ENCODE data around the gene NEK7.

Gene NEK7

DNA sequence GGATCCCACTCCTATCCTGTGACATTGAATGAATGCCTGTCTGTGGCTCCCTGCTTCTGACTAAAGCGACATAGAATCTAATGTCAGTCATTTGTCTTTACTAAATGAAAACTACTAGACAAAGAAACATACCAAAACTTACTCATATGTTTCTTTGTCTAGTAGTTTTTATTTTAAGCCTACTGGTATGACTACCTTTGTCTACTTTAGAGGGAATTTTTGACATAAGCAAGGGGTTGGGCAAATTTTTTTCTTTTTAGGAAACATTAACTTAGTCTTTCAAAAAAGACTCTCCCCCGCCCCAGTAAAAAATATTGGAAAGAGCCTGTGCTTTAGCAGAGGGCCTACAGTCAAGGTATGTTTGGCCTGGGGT, 4.9 kb downstream of the NEK7 start:
- no peak for TF ChIP-seq CTCF (IDR thresholded peaks at IDR 0.05; ENCODE audit: extremely low read depth, missing control alignments)
- no peak for DNase-seq (ENCODE audit: low spot score)

- peak; percentile 44 for DNase-seq (ENCODE audit: low spot score)
- TF ChIP-seq CTCF (IDR thresholded peaks at IDR 0.05; ENCODE audit: extremely low read depth, missing control alignments): no peak
These were observed 5.4 kb downstream of the NEK7 start for GRCh38 chr1:198162091-198162767.

DNA sequence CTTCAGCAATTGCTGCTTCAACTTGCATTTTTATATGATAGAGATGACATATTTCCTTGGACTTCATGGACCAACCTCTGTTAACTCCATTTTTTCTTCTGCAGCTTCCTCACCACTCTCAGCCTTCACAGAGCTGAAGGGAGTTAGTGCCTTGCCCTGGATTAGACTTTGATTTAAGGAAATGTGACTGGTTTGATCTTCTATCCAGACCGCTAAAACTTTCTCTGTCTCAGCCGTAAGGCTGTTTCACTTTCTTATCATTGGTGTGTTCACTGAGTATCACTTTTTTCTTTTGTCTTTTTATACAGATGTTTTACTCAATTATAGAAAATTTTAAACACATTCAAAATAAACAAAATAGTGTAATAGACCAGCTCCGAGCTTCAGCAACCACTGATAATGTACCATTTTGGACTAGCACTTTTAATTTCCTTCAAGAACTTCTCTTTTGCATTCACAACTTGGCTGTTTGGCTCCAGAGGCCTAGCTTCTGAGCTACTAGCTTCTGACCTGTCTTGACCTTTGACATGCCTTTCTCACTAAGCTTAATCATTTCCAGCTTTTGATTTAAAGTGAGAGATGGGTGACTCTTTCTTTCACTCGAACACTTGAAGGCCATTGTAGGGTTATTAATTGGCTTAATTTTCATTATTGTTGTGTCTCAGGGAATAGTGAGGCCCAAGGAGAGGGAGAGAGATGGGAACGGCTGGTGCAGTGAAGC, 9.3 kb downstream of the NEK7 start:
- TF ChIP-seq CTCF (IDR thresholded peaks at IDR 0.05; ENCODE audit: extremely low read depth, missing control alignments): no peak
- DNase-seq (ENCODE audit: low spot score): no peak

GRCh38 chr1:198166900-198167299, 10.1 kb downstream of the NEK7 start:
- no peak for TF ChIP-seq CTCF (IDR thresholded peaks at IDR 0.05; ENCODE audit: extremely low read depth, missing control alignments)
- DNase-seq (ENCODE audit: low spot score): no peak

- peak; percentile 33 for DNase-seq (ENCODE audit: low spot score)
- no peak for TF ChIP-seq CTCF (IDR thresholded peaks at IDR 0.05; ENCODE audit: extremely low read depth, missing control alignments)
These were observed 10.7 kb downstream of the NEK7 start for GRCh38 chr1:198167436-198167934.

DNA sequence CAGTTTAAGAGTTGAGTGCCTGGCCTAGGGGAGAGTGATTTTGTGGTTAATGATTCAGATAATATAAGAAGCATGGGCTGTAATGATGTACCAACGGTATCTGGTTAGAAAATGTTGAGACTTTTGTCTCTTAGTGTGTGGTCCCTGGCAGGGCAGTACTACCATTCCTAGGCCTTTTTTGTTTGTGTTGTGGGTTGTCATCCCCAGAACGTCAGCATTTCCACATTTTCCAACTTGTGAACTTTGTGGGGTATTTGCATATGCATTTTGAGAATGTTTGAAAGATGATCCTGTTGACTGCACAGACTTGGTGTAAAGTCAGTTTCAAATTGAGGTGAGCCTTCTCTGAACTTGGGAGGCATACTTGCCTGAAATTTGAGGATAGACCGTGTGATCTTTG, 11.4 kb downstream of the NEK7 start:
- no peak for DNase-seq (ENCODE audit: low spot score)
- no peak for TF ChIP-seq CTCF (IDR thresholded peaks at IDR 0.05; ENCODE audit: extremely low read depth, missing control alignments)

GRCh38 chr1:198169672-198170071, 12.9 kb downstream of the NEK7 start:
- DNase-seq (ENCODE audit: low spot score): no peak
- TF ChIP-seq CTCF (IDR thresholded peaks at IDR 0.05; ENCODE audit: extremely low read depth, missing control alignments): no peak

Measured in GM20000 (cell line).